Ishikawa (cell line): ENCODE results near the gene ABCA2.

Experiments
- CEBPB ChIP-seq: IDR thresholded peaks from 2 replicates; pipeline ENCODE4 v1.6.1; 2012
- CREB1 ChIP-seq: IDR thresholded peaks from 2 replicates; pipeline ENCODE4 v1.6.1; 2012; ENCODE audit warnings: low read depth
- EP300 ChIP-seq: IDR thresholded peaks from 2 replicates; pipeline ENCODE4 v1.6.1; 2012; ENCODE audit warnings: borderline replicate concordance
- MAX ChIP-seq: IDR thresholded peaks from 2 replicates; pipeline ENCODE4 v1.6.1; 2012
- RAD21 ChIP-seq: IDR thresholded peaks from 2 replicates; pipeline ENCODE4 v1.6.1; 2012; ENCODE audit warnings: low read depth
- REST ChIP-seq: IDR thresholded peaks from 2 replicates; pipeline ENCODE4 v1.6.1; 2012; ENCODE audit warnings: low read depth, mild to moderate bottlenecking
- TCF12 ChIP-seq: IDR thresholded peaks from 2 replicates; pipeline ENCODE4 v1.6.1; 2012; ENCODE audit warnings: low read depth
- YY1 ChIP-seq: IDR thresholded peaks from 2 replicates; pipeline ENCODE4 v1.6.1; 2012; ENCODE audit warnings: low read depth

GRCh38 chr9:137052293-137052692 is 24.3 kb upstream of the ABCA2 start:
- TF ChIP-seq CREB1 (no peak), TCF12 (no peak), MAX (no peak), YY1 (no peak), EP300 (no peak), RAD21 (no peak), REST (no peak), CEBPB (no peak)
